Neural cell (in vitro differentiated cells): ENCODE measurements around the gene FYB1. TPM values are rescaled to one million over a fixed set of nuclear protein-coding genes. Genes with fewer than 3 reads are reported as not detected.

Source experiments
- H2AFZ ChIP-seq: fragments of 200-600, 300-800 bp; sonication (generic), shearing (Covaris generic); 2 replicates; pipeline ENCODE4 v1.6.0; 2014; ENCODE audit warnings: low read depth, mild to moderate bottlenecking, antibody characterized with exemption, low read length, moderate library complexity
- H3F3A ChIP-seq: fragments of 200-600 bp; shearing (Covaris generic); 2 replicates; pipeline ENCODE4 v1.6.1; 2016; ENCODE audit warnings: mild to moderate bottlenecking, moderate library complexity, mixed read lengths, antibody characterized with exemption, low read length; ENCODE audit not compliant: insufficient read depth, poor library complexity, severe bottlenecking
- H3K27ac ChIP-seq: fragments of 200-600, 300-800 bp; sonication (generic), shearing (Covaris generic); 2 replicates; pipeline ENCODE4 v1.5.1; 2014; ENCODE audit warnings: mild to moderate bottlenecking, low read length, moderate library complexity
- H3K27me3 ChIP-seq: fragments of 300-800, 200-600 bp; sonication (generic), shearing (Covaris generic); 2 replicates; pipeline ENCODE4 v1.6.0; 2014; ENCODE audit warnings: mild to moderate bottlenecking, low read depth, low read length, moderate library complexity; ENCODE audit not compliant: insufficient read depth
- H3K36me3 ChIP-seq: fragments of 300-800, 200-600 bp; sonication (generic), shearing (Covaris generic); 2 replicates; pipeline ENCODE4 v1.5.1; 2014; ENCODE audit warnings: mild to moderate bottlenecking, antibody characterized with exemption, low read length, moderate library complexity; ENCODE audit not compliant: insufficient read depth
- H3K4me2 ChIP-seq: fragments of 300-800, 200-600 bp; sonication (generic), shearing (Covaris generic); 2 replicates; pipeline ENCODE4 v1.6.0; 2014; ENCODE audit warnings: mild to moderate bottlenecking, low read length
- H3K4me3 ChIP-seq: fragments of 300-800, 200-600 bp; sonication (generic), shearing (Covaris generic); 2 replicates; pipeline ENCODE4 v1.5.1; 2014; ENCODE audit warnings: mild to moderate bottlenecking, low read length, moderate library complexity
- H3K79me2 ChIP-seq: fragments of 200-600 bp; shearing (Covaris generic); replicated peaks from 2 replicates; pipeline ENCODE4 v1.6.0; 2014; ENCODE audit warnings: mild to moderate bottlenecking, low read length, moderate library complexity; ENCODE audit not compliant: insufficient read depth
- H3K9ac ChIP-seq: fragments of 300-800, 200-600 bp; sonication (generic), shearing (Covaris generic); 2 replicates; pipeline ENCODE4 v1.6.1; 2016; ENCODE audit warnings: mild to moderate bottlenecking, low read length, mixed read lengths
- H3K9me2 ChIP-seq: fragments of 200-600 bp; shearing (Covaris generic); 2 replicates; pipeline ENCODE4 v1.6.1; 2016; ENCODE audit warnings: mild to moderate bottlenecking, low read length, mixed read lengths; ENCODE audit not compliant: insufficient read depth
- H3K9me3 ChIP-seq: fragments of 200-600, 300-800 bp; sonication (generic), shearing (Covaris generic); 2 replicates; pipeline ENCODE4 v1.6.1; 2016; ENCODE audit warnings: mild to moderate bottlenecking, mixed run types, low read length, moderate library complexity, mixed read lengths
- H4K20me1 ChIP-seq: fragments of 200-600 bp; shearing (Covaris generic); 2 replicates; pipeline ENCODE4 v1.6.1; 2016; ENCODE audit warnings: mild to moderate bottlenecking, mixed run types; ENCODE audit not compliant: insufficient read depth
- EP300 ChIP-seq: fragments of 450-650 bp; conservative IDR thresholded peaks from 2 replicates; pipeline ENCODE4 v1.6.1; 2014; ENCODE audit warnings: antibody characterized with exemption, mild to moderate bottlenecking, moderate library complexity; ENCODE audit not compliant: poor library complexity, severe bottlenecking
- EZH2 ChIP-seq: fragments of 200-600, 300-800 bp; shearing (Covaris generic), sonication (generic); IDR thresholded peaks from 2 replicates; pipeline ENCODE4 v1.6.1; 2014; ENCODE audit warnings: antibody characterized with exemption, low read length, borderline replicate concordance, mild to moderate bottlenecking; ENCODE audit not compliant: insufficient read depth, poor library complexity, severe bottlenecking
- MXI1 ChIP-seq: fragments of 450-650 bp; conservative IDR thresholded peaks from 2 replicates; pipeline ENCODE4 v1.6.1; 2014; ENCODE audit warnings: antibody characterized with exemption, mild to moderate bottlenecking; ENCODE audit not compliant: poor library complexity, severe bottlenecking
- POLR2AphosphoS5 ChIP-seq: IDR thresholded peaks from 2 replicates; pipeline ENCODE4 v1.6.1; 2012
- RAD21 ChIP-seq: fragments of 450-650 bp; conservative IDR thresholded peaks from 2 replicates; pipeline ENCODE4 v1.6.1; 2014; ENCODE audit warnings: antibody characterized with exemption, mild to moderate bottlenecking, moderate library complexity
- SMC3 ChIP-seq: fragments of 450-650 bp; conservative IDR thresholded peaks from 2 replicates; pipeline ENCODE4 v1.6.1; 2014; ENCODE audit warnings: antibody characterized with exemption, mild to moderate bottlenecking, moderate library complexity; ENCODE audit not compliant: poor library complexity
- TAF1 ChIP-seq: IDR thresholded peaks from 2 replicates; pipeline ENCODE4 v1.6.1; 2012; ENCODE audit warnings: low read depth
- polyA plus RNA-seq: library from polyadenylated mRNA; depleted of rRNA; stranded (reverse); fragments of >200 nt; gene quantifications from 2 replicates; pipeline ENCODE4 v1.2.3, GENCODE V29; 2014
- TF ChIP-seq, protein P1 (sequence below): fragments of 450-650 bp; IDR thresholded peaks from 2 replicates; pipeline ENCODE4 v1.5.1; 2014; ENCODE audit warnings: antibody characterized with exemption, mild to moderate bottlenecking, moderate library complexity; ENCODE audit not compliant: poor library complexity, severe bottlenecking
- TF ChIP-seq, protein P2 (sequence below): IDR thresholded peaks from 2 replicates; pipeline ENCODE4 v1.6.1; 2012; ENCODE audit warnings: borderline replicate concordance

FYB1 gene
- polyA plus RNA-seq, 1 donor from 2014 or later = not detected

DNA sequence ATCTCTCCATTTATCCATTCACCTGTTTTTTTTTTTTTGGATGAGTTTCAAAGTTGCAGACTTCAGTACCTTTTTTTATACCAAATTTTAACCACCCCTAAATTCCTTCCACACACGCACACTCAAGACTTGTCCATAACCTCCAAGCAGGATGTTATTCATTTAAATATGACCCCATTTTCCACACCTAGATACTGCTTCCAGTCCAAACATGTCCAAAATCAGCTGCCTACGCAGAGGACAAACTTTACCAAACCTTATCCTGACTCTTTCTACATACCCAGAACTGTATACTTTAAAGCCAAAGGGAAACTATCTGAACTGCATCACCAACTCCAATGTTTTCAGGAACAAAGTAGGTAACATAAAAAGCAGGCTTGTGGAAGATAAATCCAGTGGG is 36.0 kb upstream of the FYB1 start:
- TF ChIP-seq, protein P1, sequence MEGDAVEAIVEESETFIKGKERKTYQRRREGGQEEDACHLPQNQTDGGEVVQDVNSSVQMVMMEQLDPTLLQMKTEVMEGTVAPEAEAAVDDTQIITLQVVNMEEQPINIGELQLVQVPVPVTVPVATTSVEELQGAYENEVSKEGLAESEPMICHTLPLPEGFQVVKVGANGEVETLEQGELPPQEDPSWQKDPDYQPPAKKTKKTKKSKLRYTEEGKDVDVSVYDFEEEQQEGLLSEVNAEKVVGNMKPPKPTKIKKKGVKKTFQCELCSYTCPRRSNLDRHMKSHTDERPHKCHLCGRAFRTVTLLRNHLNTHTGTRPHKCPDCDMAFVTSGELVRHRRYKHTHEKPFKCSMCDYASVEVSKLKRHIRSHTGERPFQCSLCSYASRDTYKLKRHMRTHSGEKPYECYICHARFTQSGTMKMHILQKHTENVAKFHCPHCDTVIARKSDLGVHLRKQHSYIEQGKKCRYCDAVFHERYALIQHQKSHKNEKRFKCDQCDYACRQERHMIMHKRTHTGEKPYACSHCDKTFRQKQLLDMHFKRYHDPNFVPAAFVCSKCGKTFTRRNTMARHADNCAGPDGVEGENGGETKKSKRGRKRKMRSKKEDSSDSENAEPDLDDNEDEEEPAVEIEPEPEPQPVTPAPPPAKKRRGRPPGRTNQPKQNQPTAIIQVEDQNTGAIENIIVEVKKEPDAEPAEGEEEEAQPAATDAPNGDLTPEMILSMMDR = no peak
- TF ChIP-seq EZH2 (no peak), SMC3 (no peak), MXI1 (no peak), EP300 (no peak), POLR2AphosphoS5 (no peak), TAF1 (no peak), RAD21 (no peak)
- TF ChIP-seq, protein P2, sequence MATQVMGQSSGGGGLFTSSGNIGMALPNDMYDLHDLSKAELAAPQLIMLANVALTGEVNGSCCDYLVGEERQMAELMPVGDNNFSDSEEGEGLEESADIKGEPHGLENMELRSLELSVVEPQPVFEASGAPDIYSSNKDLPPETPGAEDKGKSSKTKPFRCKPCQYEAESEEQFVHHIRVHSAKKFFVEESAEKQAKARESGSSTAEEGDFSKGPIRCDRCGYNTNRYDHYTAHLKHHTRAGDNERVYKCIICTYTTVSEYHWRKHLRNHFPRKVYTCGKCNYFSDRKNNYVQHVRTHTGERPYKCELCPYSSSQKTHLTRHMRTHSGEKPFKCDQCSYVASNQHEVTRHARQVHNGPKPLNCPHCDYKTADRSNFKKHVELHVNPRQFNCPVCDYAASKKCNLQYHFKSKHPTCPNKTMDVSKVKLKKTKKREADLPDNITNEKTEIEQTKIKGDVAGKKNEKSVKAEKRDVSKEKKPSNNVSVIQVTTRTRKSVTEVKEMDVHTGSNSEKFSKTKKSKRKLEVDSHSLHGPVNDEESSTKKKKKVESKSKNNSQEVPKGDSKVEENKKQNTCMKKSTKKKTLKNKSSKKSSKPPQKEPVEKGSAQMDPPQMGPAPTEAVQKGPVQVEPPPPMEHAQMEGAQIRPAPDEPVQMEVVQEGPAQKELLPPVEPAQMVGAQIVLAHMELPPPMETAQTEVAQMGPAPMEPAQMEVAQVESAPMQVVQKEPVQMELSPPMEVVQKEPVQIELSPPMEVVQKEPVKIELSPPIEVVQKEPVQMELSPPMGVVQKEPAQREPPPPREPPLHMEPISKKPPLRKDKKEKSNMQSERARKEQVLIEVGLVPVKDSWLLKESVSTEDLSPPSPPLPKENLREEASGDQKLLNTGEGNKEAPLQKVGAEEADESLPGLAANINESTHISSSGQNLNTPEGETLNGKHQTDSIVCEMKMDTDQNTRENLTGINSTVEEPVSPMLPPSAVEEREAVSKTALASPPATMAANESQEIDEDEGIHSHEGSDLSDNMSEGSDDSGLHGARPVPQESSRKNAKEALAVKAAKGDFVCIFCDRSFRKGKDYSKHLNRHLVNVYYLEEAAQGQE = no peak
- H3K9me2 ChIP-seq = no peaks in the 10 kb centered on the region
- no peaks in the 10 kb centered on the region for H3K27me3 ChIP-seq
- H3K9ac ChIP-seq = no peak overlapping the region
- H3K36me3 ChIP-seq = no peaks in the 10 kb centered on the region
- H3K4me3 ChIP-seq = no peak overlapping the region
- H3K27ac ChIP-seq = no peak overlapping the region
- no peaks in the 10 kb centered on the region for H3F3A ChIP-seq
- no peak overlapping the region for H3K4me2 ChIP-seq
- H4K20me1 ChIP-seq = no peaks in the 10 kb centered on the region
- H2AFZ ChIP-seq = no peak overlapping the region
- H3K79me2 ChIP-seq = no peaks in the 10 kb centered on the region
- H3K9me3 ChIP-seq = no peaks in the 10 kb centered on the region

DNA sequence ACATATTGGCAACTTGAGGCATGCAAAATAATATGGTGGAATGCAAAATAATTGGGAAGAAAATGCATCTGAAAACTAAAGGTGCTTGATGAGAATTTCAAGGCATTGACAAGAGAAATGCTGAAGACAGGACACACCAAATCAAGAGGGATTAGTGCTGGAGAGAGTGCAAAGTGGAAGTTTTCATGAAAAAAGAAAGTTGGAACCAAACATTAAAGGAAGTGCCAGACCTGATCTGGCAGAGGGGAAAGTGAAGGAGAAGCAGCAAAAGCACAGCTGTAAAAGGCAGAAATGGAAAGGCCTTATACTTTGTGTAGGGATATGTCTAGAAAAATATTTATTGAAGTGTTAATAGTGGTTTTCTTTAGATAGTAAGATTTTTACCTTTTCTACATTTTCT is 35.3 kb upstream of the FYB1 start:
- H3K9ac ChIP-seq = no peak overlapping the region
- TF ChIP-seq EP300 = no peak
- no peak for TF ChIP-seq RAD21
- TF ChIP-seq EZH2 = no peak
- TF ChIP-seq MXI1 = no peak
- TF ChIP-seq POLR2AphosphoS5 = no peak
- TF ChIP-seq, protein P2 = no peak
- TF ChIP-seq SMC3 = no peak
- TF ChIP-seq, protein P1 = no peak
- no peak for TF ChIP-seq TAF1
- H3K36me3 ChIP-seq = no peaks in the 10 kb centered on the region
- no peak overlapping the region for H2AFZ ChIP-seq
- H3K4me3 ChIP-seq = no peak overlapping the region
- H3F3A ChIP-seq = no peaks in the 10 kb centered on the region
- no peaks in the 10 kb centered on the region for H3K79me2 ChIP-seq
- H3K9me2 ChIP-seq = no peaks in the 10 kb centered on the region
- H3K9me3 ChIP-seq = no peaks in the 10 kb centered on the region
- H3K4me2 ChIP-seq = no peak overlapping the region
- no peaks in the 10 kb centered on the region for H3K27me3 ChIP-seq
- no peaks in the 10 kb centered on the region for H4K20me1 ChIP-seq
- H3K27ac ChIP-seq = no peak overlapping the region
